Small intestine (tissue), 7 donors: Measurements from ENCODE around the gene COL11A1. TPM values are rescaled to one million over a fixed set of nuclear protein-coding genes. Genes with fewer than 3 reads are reported as not detected.
"Not testable (repeated sequence)": the region's sequence is repeated elsewhere in the genome, so short reads cannot be mapped to it uniquely, and the experiment has no call there.

Experiments
- DNase-seq, 2 donors: peaks; one replicate each; pipeline versions ENCODE4 v3.0.0 to v3.0.0-alpha.2; 2013
- FAIRE-seq: peaks from 2 replicates; lab custom pipeline; 2012; peaks lifted over from hg19 to GRCh38; lab: Jason Lieb, UNC
- H3K27ac ChIP-seq, 3 donors: one replicate each; pipeline ENCODE4 v1.5.1; 2013; ENCODE audit warnings: low read length in 2 of 3, mild to moderate bottlenecking in 2 of 3, control low read depth in 1 of 3, inconsistent platforms in 1 of 3, low read depth in 1 of 3, moderate library complexity in 1 of 3
- H3K27me3 ChIP-seq, 3 donors: one replicate each; pipeline ENCODE4 v1.6.1; 2013; ENCODE audit warnings: low read length in 3 of 3, inconsistent platforms in 1 of 3; ENCODE audit not compliant: control insufficient read depth in 3 of 3, insufficient read depth in 3 of 3
- H3K36me3 ChIP-seq, 3 donors: one replicate each; pipeline ENCODE4 v1.6.1; 2013; ENCODE audit warnings: low read length in 3 of 3, inconsistent platforms in 1 of 3, low read depth in 1 of 3, mild to moderate bottlenecking in 1 of 3, moderate library complexity in 1 of 3; ENCODE audit not compliant: control insufficient read depth in 3 of 3, insufficient read depth in 2 of 3
- H3K4me1 ChIP-seq, 3 donors: one replicate each; pipeline ENCODE4 v1.6.1; 2013; ENCODE audit warnings: low read length in 2 of 3, inconsistent platforms in 1 of 3, low read depth in 1 of 3, mild to moderate bottlenecking in 1 of 3, moderate library complexity in 1 of 3; ENCODE audit not compliant: control insufficient read depth in 3 of 3, insufficient read depth in 2 of 3
- H3K4me3 ChIP-seq, 3 donors: one replicate each; pipeline ENCODE4 v1.5.1; 2013; ENCODE audit warnings: low read length in 3 of 3, control low read depth in 1 of 3, inconsistent platforms in 1 of 3, low read depth in 1 of 3, mild to moderate bottlenecking in 1 of 3, moderate library complexity in 1 of 3
- H3K9me3 ChIP-seq, 2 donors: one replicate each; pipeline ENCODE4 v1.6.1; 2013; ENCODE audit warnings: low read depth in 1 of 2, low read length in 1 of 2; ENCODE audit not compliant: control insufficient read depth in 2 of 2, insufficient read depth in 1 of 2
- WGBS, 3 donors: extraction: QIAGEN DNeasy Blood & Tissue Kit; methylation state at CpG; one replicate each; pipeline ENCODE4 v1.1.7; 2013; 5-methylcytosine and 5-hydroxymethylcytosine counted together
- polyA plus RNA-seq, 4 donors: library from polyadenylated mRNA; stranded (reverse) in 3 of 4; unstranded in 1 of 4; fragments of 200-250 nt in 3 of 4; fragments of 120-200 nt in 1 of 4; gene quantifications; one replicate each; pipeline versions ENCODE4 v1.2.1 to v1.2.3, GENCODE V29; 2013
- donor health status: healthy with polysubstance abuse.
- donor health status: control.
- donor health status: control.
- donor health status: Bipolar disorder and iron deficiency.
- donor health status: healthy.

Gene COL11A1
- polyA plus RNA-seq, 4 donors: 0.03 to 2.6 TPM; not detected in 2

DNA sequence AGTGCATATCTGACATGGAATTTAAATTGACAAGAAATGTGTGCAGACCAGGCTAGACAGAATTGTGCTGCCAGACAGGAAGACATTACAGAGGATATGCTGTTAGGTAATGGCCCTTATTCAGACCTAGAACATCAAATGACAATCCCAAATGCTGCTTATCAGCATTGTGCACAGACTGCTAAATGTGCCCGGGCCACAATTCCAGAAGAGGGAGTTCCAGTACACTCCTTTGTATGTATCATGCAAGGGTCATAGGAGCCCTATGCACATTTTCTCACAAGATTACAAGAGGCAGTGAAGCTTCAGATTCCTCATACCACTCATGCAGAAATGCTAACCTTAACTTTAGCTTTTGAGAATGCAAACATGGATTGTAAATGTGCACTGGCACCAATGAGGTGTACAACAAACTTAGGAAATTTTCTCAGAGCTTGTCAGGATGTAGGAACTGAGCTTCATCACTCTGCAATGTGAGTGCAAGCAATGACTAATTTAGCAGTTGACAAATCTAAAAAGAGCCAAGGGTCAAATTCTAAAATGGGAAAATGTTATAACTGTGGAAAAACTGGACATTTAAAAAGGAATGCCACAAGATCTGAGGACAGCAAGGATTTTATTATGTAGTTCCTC lies 273.5 kb downstream of the COL11A1 start:
- no peak overlapping the region for H3K4me3 ChIP-seq
- 79 to 100% (median 89%) methylated on average over 1 of the region's 1 CpG for WGBS, 3 donors
- FAIRE-seq: no peak
- no peaks in the 10 kb centered on the region for H3K27me3 ChIP-seq
- H3K4me1 ChIP-seq: no peaks in the 10 kb centered on the region
- no peaks in the 10 kb centered on the region for H3K9me3 ChIP-seq
- H3K27ac ChIP-seq: no peak overlapping the region
- H3K36me3 ChIP-seq: no peaks in the 10 kb centered on the region
- DNase-seq: no peak

DNA sequence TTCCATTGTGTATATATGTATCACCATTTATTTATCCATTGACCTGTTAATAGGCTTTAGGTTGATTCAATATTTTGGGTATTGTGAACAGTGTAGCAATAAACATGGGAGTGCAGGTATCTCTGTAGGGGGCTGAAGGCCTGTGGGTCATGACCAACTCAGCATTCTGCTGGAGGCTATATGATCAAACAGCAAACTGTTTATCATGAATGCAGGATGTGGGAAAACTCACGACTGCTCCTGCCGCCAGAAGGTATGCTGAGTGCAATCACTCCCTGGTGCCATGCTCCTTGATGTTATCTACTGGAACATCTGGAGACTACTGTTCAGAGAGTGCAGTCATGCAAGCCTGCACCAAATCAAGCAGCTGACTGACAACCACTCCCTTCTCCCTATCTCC lies 275.2 kb downstream of the COL11A1 start:
- H3K4me1 ChIP-seq: no peaks in the 10 kb centered on the region
- 77 to 86% (median 84%) methylated on average over 2 of the region's 2 CpGs for WGBS, 3 donors
- no peaks in the 10 kb centered on the region for H3K9me3 ChIP-seq
- no peak for FAIRE-seq
- DNase-seq: no peak
- no peaks in the 10 kb centered on the region for H3K27me3 ChIP-seq
- no peaks in the 10 kb centered on the region for H3K36me3 ChIP-seq
- H3K4me3 ChIP-seq: no peak overlapping the region
- H3K27ac ChIP-seq: no peak overlapping the region

DNA sequence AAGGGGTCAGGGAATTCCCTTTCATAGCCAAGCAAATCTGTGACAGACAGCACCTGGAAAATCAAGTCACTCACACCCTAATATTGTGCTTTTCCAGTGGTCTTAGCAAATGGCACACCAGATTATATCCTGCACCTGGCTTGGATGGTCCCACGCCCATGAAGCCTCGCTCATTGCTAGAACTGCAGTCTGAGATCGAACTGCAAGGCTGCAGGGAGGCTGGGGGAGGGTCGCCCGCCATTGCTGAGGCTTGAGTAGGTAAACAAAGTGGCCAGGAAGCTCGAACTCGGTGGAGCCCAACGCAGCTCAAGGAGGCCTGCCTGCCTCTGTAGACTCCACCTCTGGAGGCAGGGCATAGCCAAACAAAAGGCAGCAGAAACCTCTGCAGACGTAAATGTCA lies 281.6 kb downstream of the COL11A1 start:
- not testable (repeated sequence) for DNase-seq, H3K9me3 ChIP-seq

More for the DNA sequence above, 281.6 kb downstream of the COL11A1 start:
- not testable (repeated sequence) for FAIRE-seq, H3K4me1 ChIP-seq, H3K27ac ChIP-seq, H3K27me3 ChIP-seq, H3K4me3 ChIP-seq, H3K36me3 ChIP-seq
- 73 to 85% (median 77%) methylated on average over 9 of the region's 9 CpGs for WGBS, 3 donors
